ENCODE measurements around the gene SUCLG2. TPM values are rescaled to one million over a fixed set of nuclear protein-coding genes. Genes with fewer than 3 reads are reported as not detected.

The SUCLG2 gene
- total RNA-seq, 3 donors from 2014 or later (not counting 1 experiment from before 2014, with no cell fraction given): 43.6 to 55.8 (median 49.9) TPM

GRCh38 chr3:67593761-67594234 is 60.6 kb downstream of the SUCLG2 start:
- DNase-seq: peak; percentile 22 to 40

GRCh38 chr3:67592057-67592456 is 62.4 kb downstream of the SUCLG2 start:
- Mint-ChIP-seq H3K27me3 (ENCODE audit: low read depth in 2 of 2) (no peaks in the 10 kb centered on the region), H3K9me3 (no peaks in the 10 kb centered on the region), H3K36me3 (no peaks in the 10 kb centered on the region), H3K4me3 (no peak overlapping the region), H3K27ac (no peak overlapping the region), H3K4me1 (peaks cover 48 to 63% of the 10 kb centered on the region in 2 donors)
- Histone ChIP-seq H3K27me3 (ENCODE audit: control insufficient read depth, insufficient read depth, low read length) (no peaks in the 10 kb centered on the region), H3K9me3 (ENCODE audit: control insufficient read depth, insufficient read depth, low read length) (no peaks in the 10 kb centered on the region), H3K27ac (ENCODE audit: low read length) (no peak overlapping the region), H3K4me3 (ENCODE audit: low read length) (no peak overlapping the region), H3K36me3 (ENCODE audit: control insufficient read depth, insufficient read depth, low read length) (peaks cover 3% of the 10 kb centered on the region), H3K4me1 (ENCODE audit: control insufficient read depth, insufficient read depth, low read length) (peaks cover 6% of the 10 kb centered on the region)
- no peak for ATAC-seq
- intact Hi-C loops (cut with micrococcal nuclease): no loop called here
- DNase-seq: no peak
- TF ChIP-seq, protein P1, sequence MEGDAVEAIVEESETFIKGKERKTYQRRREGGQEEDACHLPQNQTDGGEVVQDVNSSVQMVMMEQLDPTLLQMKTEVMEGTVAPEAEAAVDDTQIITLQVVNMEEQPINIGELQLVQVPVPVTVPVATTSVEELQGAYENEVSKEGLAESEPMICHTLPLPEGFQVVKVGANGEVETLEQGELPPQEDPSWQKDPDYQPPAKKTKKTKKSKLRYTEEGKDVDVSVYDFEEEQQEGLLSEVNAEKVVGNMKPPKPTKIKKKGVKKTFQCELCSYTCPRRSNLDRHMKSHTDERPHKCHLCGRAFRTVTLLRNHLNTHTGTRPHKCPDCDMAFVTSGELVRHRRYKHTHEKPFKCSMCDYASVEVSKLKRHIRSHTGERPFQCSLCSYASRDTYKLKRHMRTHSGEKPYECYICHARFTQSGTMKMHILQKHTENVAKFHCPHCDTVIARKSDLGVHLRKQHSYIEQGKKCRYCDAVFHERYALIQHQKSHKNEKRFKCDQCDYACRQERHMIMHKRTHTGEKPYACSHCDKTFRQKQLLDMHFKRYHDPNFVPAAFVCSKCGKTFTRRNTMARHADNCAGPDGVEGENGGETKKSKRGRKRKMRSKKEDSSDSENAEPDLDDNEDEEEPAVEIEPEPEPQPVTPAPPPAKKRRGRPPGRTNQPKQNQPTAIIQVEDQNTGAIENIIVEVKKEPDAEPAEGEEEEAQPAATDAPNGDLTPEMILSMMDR (IDR thresholded peaks at IDR 0.05): no peak

More at GRCh38 chr3:67593761-67594234, 60.6 kb downstream of the SUCLG2 start:
- Mint-ChIP-seq H3K36me3 (no peaks in the 10 kb centered on the region), H3K27me3 (ENCODE audit: low read depth in 2 of 2) (no peaks in the 10 kb centered on the region), H3K27ac (peak overlapping the region in 1 of 2 donors; percentile 10), H3K9me3 (no peaks in the 10 kb centered on the region), H3K4me1 (peaks cover 52 to 65% of the 10 kb centered on the region in 2 donors), H3K4me3 (no peak overlapping the region)
- Histone ChIP-seq H3K27me3 (ENCODE audit: control insufficient read depth, insufficient read depth, low read length) (no peaks in the 10 kb centered on the region), H3K27ac (ENCODE audit: low read length) (no peak overlapping the region), H3K9me3 (ENCODE audit: control insufficient read depth, insufficient read depth, low read length) (no peaks in the 10 kb centered on the region), H3K36me3 (ENCODE audit: control insufficient read depth, insufficient read depth, low read length) (peaks cover 3% of the 10 kb centered on the region), H3K4me3 (ENCODE audit: low read length) (no peak overlapping the region), H3K4me1 (ENCODE audit: control insufficient read depth, insufficient read depth, low read length) (peaks cover 6% of the 10 kb centered on the region)
- intact Hi-C loops (cut with micrococcal nuclease): loop anchor here (1.0 kb wide), 1 partner anchor 197 kb away; no protein-coding TSS in a partner anchor
- 40% methylated on average over 3 of the region's 4 CpGs for WGBS (ENCODE audit: insufficient coverage)
- ATAC-seq: peak; percentile 79 to 93 (median 80)
- TF ChIP-seq, protein P1 (IDR thresholded peaks at IDR 0.05): peak; percentile 41

- intact Hi-C loops (cut with micrococcal nuclease): no loop called here
Observed at GRCh38 chr3:67587811-67588210, 66.6 kb downstream of the SUCLG2 start.

More at GRCh38 chr3:67587811-67588210, 66.6 kb downstream of the SUCLG2 start:
- H3K27me3 ChIP-seq (ENCODE audit: control insufficient read depth, insufficient read depth, low read length): no peaks in the 10 kb centered on the region
- H3K9me3 ChIP-seq (ENCODE audit: control insufficient read depth, insufficient read depth, low read length): no peaks in the 10 kb centered on the region
- no peak overlapping the region for H3K27ac ChIP-seq (ENCODE audit: low read length)
- H3K36me3 ChIP-seq (ENCODE audit: control insufficient read depth, insufficient read depth, low read length): peaks cover 5% of the 10 kb centered on the region
- H3K4me1 Mint-ChIP-seq: peaks cover 59 to 65% of the 10 kb centered on the region in 2 donors
- no peak for DNase-seq
- no peak for ATAC-seq
- no peaks in the 10 kb centered on the region for H3K9me3 Mint-ChIP-seq
- no peaks in the 10 kb centered on the region for H3K4me1 ChIP-seq (ENCODE audit: control insufficient read depth, insufficient read depth, low read length)
- H3K4me3 Mint-ChIP-seq: no peak overlapping the region
- no peak overlapping the region for H3K4me3 ChIP-seq (ENCODE audit: low read length)
- TF ChIP-seq, protein P1 (IDR thresholded peaks at IDR 0.05): no peak
- no peak overlapping the region for H3K27ac Mint-ChIP-seq
- no peaks in the 10 kb centered on the region for H3K36me3 Mint-ChIP-seq
- H3K27me3 Mint-ChIP-seq (ENCODE audit: low read depth in 2 of 2): no peaks in the 10 kb centered on the region

All from natural killer cell (primary cell).